ENCODE measurements around the gene LST1. TPM values are rescaled to one million over a fixed set of nuclear protein-coding genes. Genes with fewer than 3 reads are reported as not detected.
A peak's percentile ranks its signal among the peaks of the same experiment; 100 is the strongest.

Gene LST1
- total RNA-seq, 2 donors from 2014 or later: 8.1 to 28.7 TPM

DNA sequence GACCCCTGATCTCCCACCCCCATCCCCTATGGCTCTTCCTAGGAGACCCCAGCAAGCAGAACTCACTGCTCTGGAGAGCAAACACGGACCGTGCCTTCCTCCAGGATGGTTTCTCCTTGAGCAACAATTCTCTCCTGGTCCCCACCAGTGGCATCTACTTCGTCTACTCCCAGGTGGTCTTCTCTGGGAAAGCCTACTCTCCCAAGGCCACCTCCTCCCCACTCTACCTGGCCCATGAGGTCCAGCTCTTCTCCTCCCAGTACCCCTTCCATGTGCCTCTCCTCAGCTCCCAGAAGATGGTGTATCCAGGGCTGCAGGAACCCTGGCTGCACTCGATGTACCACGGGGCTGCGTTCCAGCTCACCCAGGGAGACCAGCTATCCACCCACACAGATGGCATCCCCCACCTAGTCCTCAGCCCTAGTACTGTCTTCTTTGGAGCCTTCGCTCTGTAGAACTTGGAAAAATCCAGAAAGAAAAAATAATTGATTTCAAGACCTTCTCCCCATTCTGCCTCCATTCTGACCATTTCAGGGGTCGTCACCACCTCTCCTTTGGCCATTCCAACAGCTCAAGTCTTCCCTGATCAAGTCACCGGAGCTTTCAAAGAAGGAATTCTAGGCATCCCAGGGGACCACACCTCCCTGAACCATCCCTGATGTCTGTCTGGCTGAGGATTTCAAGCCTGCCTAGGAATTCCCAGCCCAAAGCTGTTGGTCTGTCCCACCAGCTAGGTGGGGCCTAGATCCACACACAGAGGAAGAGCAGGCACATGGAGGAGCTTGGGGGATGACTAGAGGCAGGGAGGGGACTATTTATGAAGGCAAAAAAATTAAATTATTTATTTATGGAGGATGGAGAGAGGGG is 12.6 kb upstream of the LST1 start:
- peak overlapping the region; percentile 100 for H3K4me3 Mint-ChIP-seq
- H3K36me3 Mint-ChIP-seq (ENCODE audit: low read depth): peaks cover 69% of the 10 kb centered on the region
- ATAC-seq (replicated peaks): no peak
- H3K9me3 Mint-ChIP-seq: peaks cover 5% of the 10 kb centered on the region
- H3K27ac Mint-ChIP-seq: peak overlapping the region; percentile 97
- peaks cover 45% of the 10 kb centered on the region for H3K4me1 Mint-ChIP-seq
- no peaks in the 10 kb centered on the region for H3K27me3 Mint-ChIP-seq

DNA sequence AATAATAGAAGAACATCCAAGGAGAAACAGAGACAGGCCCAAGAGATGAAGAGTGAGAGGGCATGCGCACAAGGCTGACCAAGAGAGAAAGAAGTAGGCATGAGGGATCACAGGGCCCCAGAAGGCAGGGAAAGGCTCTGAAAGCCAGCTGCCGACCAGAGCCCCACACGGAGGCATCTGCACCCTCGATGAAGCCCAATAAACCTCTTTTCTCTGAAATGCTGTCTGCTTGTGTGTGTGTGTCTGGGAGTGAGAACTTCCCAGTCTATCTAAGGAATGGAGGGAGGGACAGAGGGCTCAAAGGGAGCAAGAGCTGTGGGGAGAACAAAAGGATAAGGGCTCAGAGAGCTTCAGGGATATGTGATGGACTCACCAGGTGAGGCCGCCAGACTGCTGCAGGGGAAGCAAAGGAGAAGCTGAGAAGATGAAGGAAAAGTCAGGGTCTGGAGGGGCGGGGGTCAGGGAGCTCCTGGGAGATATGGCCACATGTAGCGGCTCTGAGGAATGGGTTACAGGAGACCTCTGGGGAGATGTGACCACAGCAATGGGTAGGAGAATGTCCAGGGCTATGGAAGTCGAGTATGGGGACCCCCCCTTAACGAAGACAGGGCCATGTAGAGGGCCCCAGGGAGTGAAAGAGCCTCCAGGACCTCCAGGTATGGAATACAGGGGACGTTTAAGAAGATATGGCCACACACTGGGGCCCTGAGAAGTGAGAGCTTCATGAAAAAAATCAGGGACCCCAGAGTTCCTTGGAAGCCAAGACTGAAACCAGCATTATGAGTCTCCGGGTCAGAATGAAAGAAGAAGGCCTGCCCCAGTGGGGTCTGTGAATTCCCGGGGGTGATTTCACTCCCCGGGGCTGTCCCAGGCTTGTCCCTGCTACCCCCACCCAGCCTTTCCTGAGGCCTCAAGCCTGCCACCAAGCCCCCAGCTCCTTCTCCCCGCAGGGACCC is 11.7 kb upstream of the LST1 start:
- Mint-ChIP-seq H3K27ac (peak overlapping the region; percentile 97), H3K9me3 (peaks cover 5% of the 10 kb centered on the region), H3K36me3 (ENCODE audit: low read depth) (peaks cover 78% of the 10 kb centered on the region), H3K4me3 (peak overlapping the region; percentile 100), H3K4me1 (peaks cover 45% of the 10 kb centered on the region), H3K27me3 (no peaks in the 10 kb centered on the region)
- ATAC-seq (replicated peaks): peak; percentile 8

DNA sequence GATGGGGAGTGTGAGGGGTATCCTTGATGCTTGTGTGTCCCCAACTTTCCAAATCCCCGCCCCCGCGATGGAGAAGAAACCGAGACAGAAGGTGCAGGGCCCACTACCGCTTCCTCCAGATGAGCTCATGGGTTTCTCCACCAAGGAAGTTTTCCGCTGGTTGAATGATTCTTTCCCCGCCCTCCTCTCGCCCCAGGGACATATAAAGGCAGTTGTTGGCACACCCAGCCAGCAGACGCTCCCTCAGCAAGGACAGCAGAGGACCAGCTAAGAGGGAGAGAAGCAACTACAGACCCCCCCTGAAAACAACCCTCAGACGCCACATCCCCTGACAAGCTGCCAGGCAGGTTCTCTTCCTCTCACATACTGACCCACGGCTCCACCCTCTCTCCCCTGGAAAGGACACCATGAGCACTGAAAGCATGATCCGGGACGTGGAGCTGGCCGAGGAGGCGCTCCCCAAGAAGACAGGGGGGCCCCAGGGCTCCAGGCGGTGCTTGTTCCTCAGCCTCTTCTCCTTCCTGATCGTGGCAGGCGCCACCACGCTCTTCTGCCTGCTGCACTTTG is 10.7 kb upstream of the LST1 start, which contains the start of gene TNF:
TNF (plus strand) TSS at position 231 of the 567 bp plus-strand sequence; CDS start at position 408, 177 bp downstream.
- H3K4me1 Mint-ChIP-seq: peaks cover 42% of the 10 kb centered on the region
- H3K4me3 Mint-ChIP-seq: peak within 1 kb of the TSS; percentile 100
- peaks cover 88% of the 10 kb centered on the region for H3K36me3 Mint-ChIP-seq (ENCODE audit: low read depth)
- H3K27me3 Mint-ChIP-seq: no peaks in the 10 kb centered on the region
- peak; percentile 29 for ATAC-seq (replicated peaks)
- H3K9me3 Mint-ChIP-seq: peaks cover 5% of the 10 kb centered on the region
- peak within 1 kb of the TSS; percentile 97 for H3K27ac Mint-ChIP-seq

DNA sequence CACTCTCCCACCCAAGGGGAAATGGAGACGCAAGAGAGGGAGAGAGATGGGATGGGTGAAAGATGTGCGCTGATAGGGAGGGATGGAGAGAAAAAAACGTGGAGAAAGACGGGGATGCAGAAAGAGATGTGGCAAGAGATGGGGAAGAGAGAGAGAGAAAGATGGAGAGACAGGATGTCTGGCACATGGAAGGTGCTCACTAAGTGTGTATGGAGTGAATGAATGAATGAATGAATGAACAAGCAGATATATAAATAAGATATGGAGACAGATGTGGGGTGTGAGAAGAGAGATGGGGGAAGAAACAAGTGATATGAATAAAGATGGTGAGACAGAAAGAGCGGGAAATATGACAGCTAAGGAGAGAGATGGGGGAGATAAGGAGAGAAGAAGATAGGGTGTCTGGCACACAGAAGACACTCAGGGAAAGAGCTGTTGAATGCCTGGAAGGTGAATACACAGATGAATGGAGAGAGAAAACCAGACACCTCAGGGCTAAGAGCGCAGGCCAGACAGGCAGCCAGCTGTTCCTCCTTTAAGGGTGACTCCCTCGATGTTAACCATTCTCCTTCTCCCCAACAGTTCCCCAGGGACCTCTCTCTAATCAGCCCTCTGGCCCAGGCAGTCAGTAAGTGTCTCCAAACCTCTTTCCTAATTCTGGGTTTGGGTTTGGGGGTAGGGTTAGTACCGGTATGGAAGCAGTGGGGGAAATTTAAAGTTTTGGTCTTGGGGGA is 10.0 kb upstream of the LST1 start:
- Mint-ChIP-seq H3K27ac (peak overlapping the region; percentile 97), H3K9me3 (peaks cover 5% of the 10 kb centered on the region), H3K36me3 (ENCODE audit: low read depth) (peaks cover 95% of the 10 kb centered on the region), H3K4me1 (peaks cover 37% of the 10 kb centered on the region), H3K27me3 (no peaks in the 10 kb centered on the region), H3K4me3 (peak overlapping the region; percentile 100)
- no peak for ATAC-seq (replicated peaks)

DNA sequence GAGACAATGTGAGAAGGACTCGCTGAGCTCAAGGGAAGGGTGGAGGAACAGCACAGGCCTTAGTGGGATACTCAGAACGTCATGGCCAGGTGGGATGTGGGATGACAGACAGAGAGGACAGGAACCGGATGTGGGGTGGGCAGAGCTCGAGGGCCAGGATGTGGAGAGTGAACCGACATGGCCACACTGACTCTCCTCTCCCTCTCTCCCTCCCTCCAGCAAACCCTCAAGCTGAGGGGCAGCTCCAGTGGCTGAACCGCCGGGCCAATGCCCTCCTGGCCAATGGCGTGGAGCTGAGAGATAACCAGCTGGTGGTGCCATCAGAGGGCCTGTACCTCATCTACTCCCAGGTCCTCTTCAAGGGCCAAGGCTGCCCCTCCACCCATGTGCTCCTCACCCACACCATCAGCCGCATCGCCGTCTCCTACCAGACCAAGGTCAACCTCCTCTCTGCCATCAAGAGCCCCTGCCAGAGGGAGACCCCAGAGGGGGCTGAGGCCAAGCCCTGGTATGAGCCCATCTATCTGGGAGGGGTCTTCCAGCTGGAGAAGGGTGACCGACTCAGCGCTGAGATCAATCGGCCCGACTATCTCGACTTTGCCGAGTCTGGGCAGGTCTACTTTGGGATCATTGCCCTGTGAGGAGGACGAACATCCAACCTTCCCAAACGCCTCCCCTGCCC is 9.0 kb upstream of the LST1 start:
- peak overlapping the region; percentile 100 for H3K4me3 Mint-ChIP-seq
- peaks cover 100% of the 10 kb centered on the region for H3K36me3 Mint-ChIP-seq (ENCODE audit: low read depth)
- no peaks in the 10 kb centered on the region for H3K27me3 Mint-ChIP-seq
- H3K9me3 Mint-ChIP-seq: peaks cover 5% of the 10 kb centered on the region
- ATAC-seq (replicated peaks): peak; percentile 12
- H3K27ac Mint-ChIP-seq: peak overlapping the region; percentile 97
- peaks cover 31% of the 10 kb centered on the region for H3K4me1 Mint-ChIP-seq

DNA sequence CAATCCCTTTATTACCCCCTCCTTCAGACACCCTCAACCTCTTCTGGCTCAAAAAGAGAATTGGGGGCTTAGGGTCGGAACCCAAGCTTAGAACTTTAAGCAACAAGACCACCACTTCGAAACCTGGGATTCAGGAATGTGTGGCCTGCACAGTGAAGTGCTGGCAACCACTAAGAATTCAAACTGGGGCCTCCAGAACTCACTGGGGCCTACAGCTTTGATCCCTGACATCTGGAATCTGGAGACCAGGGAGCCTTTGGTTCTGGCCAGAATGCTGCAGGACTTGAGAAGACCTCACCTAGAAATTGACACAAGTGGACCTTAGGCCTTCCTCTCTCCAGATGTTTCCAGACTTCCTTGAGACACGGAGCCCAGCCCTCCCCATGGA is 8.5 kb upstream of the LST1 start:
- H3K9me3 Mint-ChIP-seq: peaks cover 5% of the 10 kb centered on the region
- peak overlapping the region; percentile 97 for H3K27ac Mint-ChIP-seq
- H3K27me3 Mint-ChIP-seq: no peaks in the 10 kb centered on the region
- H3K36me3 Mint-ChIP-seq (ENCODE audit: low read depth): peaks cover 98% of the 10 kb centered on the region
- no peak for ATAC-seq (replicated peaks)
- peak overlapping the region; percentile 100 for H3K4me3 Mint-ChIP-seq
- peaks cover 25% of the 10 kb centered on the region for H3K4me1 Mint-ChIP-seq

DNA sequence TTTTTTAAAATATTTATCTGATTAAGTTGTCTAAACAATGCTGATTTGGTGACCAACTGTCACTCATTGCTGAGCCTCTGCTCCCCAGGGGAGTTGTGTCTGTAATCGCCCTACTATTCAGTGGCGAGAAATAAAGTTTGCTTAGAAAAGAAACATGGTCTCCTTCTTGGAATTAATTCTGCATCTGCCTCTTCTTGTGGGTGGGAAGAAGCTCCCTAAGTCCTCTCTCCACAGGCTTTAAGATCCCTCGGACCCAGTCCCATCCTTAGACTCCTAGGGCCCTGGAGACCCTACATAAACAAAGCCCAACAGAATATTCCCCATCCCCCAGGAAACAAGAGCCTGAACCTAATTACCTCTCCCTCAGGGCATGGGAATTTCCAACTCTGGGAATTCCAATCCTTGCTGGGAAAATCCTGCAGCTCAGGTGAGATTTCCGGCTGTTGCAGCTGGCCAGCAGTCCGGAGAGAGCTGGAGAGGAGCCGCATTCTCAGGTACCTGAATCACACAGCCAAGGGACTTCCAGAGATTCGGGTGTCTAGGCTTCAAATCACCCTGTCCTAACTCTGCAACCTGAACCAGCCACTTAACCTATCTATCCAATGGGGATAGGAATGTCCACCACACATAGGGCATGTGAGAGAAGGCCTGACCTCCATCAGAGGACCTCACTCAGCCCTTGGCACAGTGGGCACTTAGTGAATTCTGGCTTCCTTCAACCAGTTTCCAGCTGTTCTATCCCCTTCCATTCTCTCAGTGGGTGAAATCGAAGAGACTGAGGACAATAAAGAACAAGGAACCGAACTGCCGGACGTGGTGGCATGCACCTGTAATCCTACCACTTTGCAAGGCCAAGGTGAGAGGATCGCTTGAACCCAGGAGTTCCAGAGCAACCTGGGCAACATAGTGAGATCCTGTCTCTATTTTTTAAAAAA is 7.6 kb upstream of the LST1 start:
- peaks cover 96% of the 10 kb centered on the region for H3K36me3 Mint-ChIP-seq (ENCODE audit: low read depth)
- H3K27me3 Mint-ChIP-seq: no peaks in the 10 kb centered on the region
- H3K27ac Mint-ChIP-seq: peak overlapping the region; percentile 99
- peak overlapping the region; percentile 100 for H3K4me3 Mint-ChIP-seq
- ATAC-seq (replicated peaks): no peak
- peaks cover 25% of the 10 kb centered on the region for H3K4me1 Mint-ChIP-seq
- H3K9me3 Mint-ChIP-seq: peaks cover 5% of the 10 kb centered on the region

DNA sequence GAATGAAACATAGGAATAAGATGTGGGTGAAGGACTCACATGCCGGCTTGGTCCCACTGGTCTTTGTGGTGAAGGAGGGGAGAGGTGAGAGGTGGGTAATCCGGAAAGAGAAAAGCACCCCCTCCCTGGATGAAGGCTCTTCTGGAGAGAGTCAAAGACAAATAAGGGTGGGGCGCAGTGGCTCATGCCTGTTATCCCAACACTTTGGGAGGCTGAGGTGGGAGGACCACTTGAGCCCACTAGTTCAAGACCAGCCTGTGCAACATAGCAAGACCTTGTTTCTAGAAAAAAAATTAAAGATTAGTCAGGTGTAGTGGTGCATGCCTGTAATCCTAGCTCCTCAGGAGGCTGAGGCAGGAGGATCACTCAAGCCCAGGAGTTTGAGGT is 7.0 kb upstream of the LST1 start:
- no peak for ATAC-seq (replicated peaks)
- peaks cover 5% of the 10 kb centered on the region for H3K9me3 Mint-ChIP-seq
- peak overlapping the region; percentile 99 for H3K27ac Mint-ChIP-seq
- H3K36me3 Mint-ChIP-seq (ENCODE audit: low read depth): peaks cover 89% of the 10 kb centered on the region
- H3K27me3 Mint-ChIP-seq: no peaks in the 10 kb centered on the region
- peaks cover 22% of the 10 kb centered on the region for H3K4me1 Mint-ChIP-seq
- peak overlapping the region; percentile 100 for H3K4me3 Mint-ChIP-seq

DNA sequence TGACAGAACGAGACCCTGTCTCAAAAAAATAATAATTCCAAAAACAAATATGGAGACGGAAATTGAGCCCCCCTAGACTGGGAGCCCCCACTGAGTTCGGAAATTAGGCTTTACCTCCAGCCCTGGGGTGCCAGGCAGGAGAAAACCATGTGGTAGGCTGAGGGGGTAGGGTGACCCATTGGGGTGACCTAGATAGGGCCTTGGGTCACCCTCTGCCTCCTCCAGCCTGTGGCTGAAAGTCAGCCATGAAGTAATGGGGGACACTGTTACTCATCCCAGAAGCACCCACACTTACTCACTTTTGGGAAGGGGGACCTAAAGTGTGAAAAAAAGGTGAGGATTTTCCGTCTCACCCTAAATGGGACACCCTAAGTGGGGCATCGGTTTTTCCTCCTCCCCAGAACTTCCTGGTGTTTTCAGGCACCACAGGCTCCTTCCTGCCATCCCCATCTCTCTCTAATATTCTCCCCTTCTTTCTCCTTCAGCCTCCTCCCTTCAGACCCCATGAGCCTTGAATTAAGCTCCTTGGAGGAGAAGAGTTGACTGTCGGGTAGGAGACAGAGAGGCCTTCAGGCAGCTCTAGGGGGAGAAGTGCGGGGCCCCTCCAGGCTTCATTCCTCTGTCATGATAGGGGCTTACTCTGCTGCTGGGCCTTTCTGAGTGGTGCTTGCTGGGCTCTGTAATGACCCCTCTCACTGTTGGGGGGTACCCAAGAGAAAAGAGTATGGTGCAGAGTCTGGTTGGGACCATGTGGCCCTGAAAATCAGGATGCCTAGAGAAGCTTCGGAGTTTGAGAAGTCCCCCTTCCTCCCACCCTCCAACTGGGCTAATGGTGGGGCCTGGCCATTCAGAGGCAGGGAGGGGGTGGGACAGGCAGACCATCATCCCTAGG is 6.3 kb upstream of the LST1 start:
- H3K9me3 Mint-ChIP-seq: peaks cover 5% of the 10 kb centered on the region
- peak overlapping the region; percentile 99 for H3K27ac Mint-ChIP-seq
- H3K4me3 Mint-ChIP-seq: peak overlapping the region; percentile 100
- peaks cover 22% of the 10 kb centered on the region for H3K4me1 Mint-ChIP-seq
- H3K36me3 Mint-ChIP-seq (ENCODE audit: low read depth): peaks cover 83% of the 10 kb centered on the region
- no peaks in the 10 kb centered on the region for H3K27me3 Mint-ChIP-seq
- ATAC-seq (replicated peaks): peak; percentile 49

DNA sequence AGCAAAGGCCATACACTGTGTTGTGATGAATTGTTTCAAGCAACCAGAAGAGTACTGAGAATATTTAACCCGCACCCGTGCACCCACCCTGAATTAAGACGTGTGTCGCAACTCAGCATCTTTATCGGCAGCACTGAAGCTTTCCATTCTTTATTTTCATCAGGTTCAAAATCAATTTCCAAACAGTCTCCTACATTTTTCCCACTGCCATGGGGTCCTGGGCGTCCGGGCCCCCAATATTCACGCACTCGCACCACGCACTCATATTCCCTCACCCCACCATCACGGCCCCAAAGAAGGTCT is 5.7 kb upstream of the LST1 start:
- peak overlapping the region; percentile 100 for H3K4me3 Mint-ChIP-seq
- H3K27me3 Mint-ChIP-seq: no peaks in the 10 kb centered on the region
- peak overlapping the region; percentile 99 for H3K27ac Mint-ChIP-seq
- H3K36me3 Mint-ChIP-seq (ENCODE audit: low read depth): peaks cover 77% of the 10 kb centered on the region
- peaks cover 5% of the 10 kb centered on the region for H3K9me3 Mint-ChIP-seq
- ATAC-seq (replicated peaks): no peak
- peaks cover 22% of the 10 kb centered on the region for H3K4me1 Mint-ChIP-seq

DNA sequence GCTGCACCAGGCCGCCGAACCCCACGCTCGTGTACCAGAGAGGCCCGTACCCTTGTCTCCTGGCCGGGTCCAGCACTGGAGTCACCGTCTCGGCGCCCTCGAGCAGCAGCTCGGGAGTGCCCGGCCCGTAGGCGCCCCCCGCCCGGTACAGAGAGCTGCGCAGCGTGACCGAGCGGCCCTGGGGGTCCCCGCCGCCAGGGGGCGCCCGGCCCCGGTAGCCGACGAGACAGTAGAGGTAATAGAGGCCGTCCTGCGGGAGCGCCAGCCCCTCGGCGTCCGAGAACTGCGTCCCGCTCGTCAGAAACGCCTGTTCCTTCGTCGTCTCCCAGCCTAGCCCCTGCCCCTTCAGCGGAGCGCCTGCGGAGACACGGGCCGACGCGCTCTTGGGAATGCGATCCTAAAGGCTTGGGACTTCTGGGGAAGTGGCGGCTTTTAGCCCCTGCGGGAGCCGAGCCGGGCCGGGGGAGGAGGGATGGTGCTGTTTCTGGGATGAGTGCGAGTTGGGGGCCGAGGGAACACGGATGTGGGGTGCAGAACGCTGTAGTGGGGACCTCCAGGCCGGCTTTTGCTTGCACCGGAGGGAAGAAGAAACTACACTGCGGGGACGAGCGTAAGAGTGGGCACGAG is 5.2 kb upstream of the LST1 start:
- Mint-ChIP-seq H3K27me3 (no peaks in the 10 kb centered on the region), H3K4me1 (peaks cover 27% of the 10 kb centered on the region), H3K4me3 (peak overlapping the region; percentile 100), H3K27ac (peak overlapping the region; percentile 99), H3K9me3 (peaks cover 4% of the 10 kb centered on the region), H3K36me3 (ENCODE audit: low read depth) (peaks cover 71% of the 10 kb centered on the region)
- ATAC-seq (replicated peaks): peak; percentile 65

All from activated T-helper 17 cell treated with anti-CD3 and anti-CD28 coated beads, Interleukin-2, amount 50 U/mL, for 72 hours (primary cell).